Glomerular endothelial cell (primary cell): ENCODE data around the gene IGSF11. TPM values are rescaled to one million over a fixed set of nuclear protein-coding genes. Genes with fewer than 3 reads are reported as not detected.
"Not testable (repeated sequence)": the region's sequence is repeated elsewhere in the genome, so short reads cannot be mapped to it uniquely, and the experiment has no call there.

Experiments
- DNase-seq: peaks from one replicate; pipeline ENCODE4 v3.0.0-alpha.2; 2011; ENCODE audit warnings: low read depth, low spot score; ENCODE audit errors: extremely low read depth
- total RNA-seq: library from RNA; depleted of rRNA; stranded (reverse); fragments of >200 nt; gene quantifications from 2 replicates; pipeline ENCODE4 v1.2.3, GENCODE V29; 2015

IGSF11 gene
- total RNA-seq, 1 donor from 2014 or later: not detected

DNA sequence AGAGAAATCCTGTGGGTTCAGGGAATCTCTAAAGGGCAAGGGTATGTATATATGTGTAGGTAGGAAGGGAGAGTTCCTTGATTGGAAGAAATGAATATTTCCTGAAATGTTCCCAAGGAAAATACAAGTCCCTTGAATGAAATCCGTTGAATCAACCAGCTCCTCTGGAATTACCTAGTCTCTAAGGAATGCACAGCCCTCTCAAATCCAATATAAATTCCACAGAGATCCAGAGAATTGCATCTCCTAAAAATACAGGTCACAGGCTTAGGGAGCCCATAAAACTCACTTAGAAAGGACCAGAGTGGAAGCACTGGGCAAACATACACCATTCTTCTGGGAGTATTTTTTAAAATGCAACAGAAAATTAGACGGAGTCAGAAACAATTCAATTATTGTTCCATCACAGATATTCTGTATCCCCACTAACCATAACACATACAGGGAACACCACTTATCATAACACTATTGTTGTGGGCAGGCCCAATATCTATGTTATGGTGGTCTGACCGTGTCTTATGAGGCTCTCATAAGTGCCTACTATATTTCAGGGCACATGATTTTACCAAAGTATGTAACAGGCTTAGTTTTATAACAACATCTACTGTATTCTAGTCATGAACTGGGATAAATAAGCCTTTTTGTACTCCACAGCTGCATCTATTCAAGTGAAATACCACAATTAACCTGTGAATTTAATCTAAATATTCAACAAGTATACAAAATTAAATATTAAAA is 43.7 kb downstream of the IGSF11 start:
- no peak for DNase-seq

DNA sequence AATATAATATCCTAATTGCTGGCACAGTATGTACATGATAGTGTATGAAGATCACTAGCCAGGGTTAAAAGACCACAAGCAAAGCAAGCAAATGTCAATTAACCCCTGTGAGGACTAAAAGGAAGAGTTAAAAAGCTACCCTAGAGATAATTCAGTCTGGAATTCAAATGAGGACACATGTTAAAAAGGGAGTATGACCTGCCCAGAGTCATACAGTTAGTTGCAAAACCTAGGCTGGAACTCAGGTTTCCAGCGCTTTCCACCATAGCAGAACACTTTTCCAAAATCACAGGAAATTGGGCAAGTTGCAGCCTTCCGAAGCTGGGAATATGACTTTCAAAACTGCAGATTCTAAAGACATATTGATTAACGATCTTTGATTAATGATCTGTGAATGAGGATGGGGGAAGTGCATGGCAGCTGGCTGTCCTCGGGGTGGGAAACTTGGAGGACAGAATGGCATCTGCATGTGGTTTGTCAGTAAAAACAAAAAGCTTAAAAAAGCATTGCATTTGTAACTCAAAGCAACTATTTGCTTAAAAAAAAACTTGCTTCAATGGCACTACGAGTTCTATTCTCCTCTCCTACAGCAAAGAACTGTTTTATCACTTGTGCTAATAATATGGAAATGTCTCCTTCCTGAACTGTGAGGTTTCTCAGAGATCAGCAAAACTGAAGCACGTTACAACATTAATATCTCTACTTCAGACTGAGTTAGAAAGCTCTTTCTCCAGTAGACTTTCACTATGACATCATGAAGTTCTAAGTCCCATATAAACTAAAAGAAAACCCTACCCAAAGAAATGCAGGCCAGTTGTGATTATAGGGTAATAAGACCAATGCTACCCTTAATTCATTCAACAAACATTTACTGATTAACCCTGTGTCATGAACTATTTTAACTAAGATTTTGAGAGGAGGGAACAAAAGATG is 46.2 kb downstream of the IGSF11 start:
- DNase-seq: no peak

DNA sequence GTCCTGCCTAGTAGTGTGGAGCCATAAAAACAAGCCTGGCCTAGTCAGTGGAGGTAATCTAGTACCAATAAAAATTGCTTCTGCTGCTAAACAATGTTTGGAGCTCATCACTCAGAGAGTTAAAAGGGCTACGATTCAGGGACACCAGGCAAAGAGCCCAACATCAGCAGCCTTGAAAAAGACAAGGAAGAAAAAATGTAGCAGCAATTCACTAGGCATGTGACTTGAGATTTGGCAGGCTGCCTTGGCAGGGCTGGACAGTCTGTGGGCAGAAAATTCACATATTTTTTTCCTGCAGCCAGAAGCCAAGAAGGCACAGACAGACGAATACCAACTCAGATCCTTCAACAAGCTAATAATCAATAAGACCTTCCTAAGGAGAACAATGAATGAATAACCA is 47.2 kb downstream of the IGSF11 start:
- DNase-seq: no peak

DNA sequence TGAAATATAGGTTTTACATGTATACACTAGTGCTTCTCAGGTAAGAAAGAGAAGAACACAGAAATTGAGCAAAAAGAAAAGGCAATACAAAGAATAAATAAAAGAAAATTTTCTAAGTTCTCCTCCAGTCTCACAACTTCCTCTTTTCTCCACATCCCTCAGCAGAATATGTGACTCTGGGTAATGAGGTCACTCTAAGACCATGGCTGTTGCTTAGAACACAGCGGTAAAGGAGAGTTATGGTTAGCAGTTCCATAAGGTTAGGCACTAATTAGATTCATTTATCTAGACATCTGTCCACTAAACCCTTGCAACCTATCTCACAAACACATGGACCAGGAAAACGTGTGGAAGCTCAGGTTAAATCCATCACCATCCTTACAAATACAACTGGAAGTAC is 47.9 kb downstream of the IGSF11 start:
- DNase-seq: no peak

DNA sequence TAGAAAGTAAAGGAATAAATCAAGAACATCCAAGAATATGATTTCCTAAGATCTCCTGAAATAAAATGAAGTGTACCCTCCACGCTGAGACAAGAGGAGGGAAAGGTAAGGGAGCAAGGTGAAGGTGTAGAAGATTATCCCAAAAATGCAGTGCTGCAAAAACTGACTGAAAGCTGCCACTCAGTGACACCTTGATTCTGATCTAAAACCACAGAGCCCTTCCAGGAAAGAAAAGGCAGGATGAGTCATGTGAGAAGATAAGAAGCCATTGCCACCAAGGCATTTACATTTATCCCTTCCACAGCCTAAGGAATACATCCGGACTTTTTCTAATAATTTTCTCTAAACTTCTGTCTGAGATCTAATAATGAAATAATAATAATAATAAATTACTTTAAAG is 49.9 kb downstream of the IGSF11 start:
- DNase-seq: no peak

GRCh38 chr3:118981494-118982134 is 53.0 kb downstream of the IGSF11 start:
- no peak for DNase-seq

DNA sequence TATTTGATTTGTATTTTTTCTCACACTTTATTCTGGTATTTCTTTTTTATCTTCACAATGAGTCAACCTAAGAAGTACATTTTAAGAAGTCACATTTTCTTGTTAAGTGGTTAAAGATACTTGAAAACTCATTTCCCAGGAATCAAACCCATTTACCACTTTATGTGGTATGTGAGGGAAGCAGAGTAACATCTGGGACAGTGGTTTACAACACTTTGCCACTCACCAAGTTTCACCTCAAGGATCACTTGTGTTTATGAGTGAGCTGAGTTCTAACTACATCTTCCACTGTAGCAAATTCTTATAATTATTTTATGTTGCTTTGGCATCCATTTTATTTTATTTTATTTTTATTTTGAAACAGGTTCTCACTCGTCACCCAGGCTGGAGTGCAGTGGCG is 53.8 kb downstream of the IGSF11 start:
- no peak for DNase-seq

- DNase-seq: no peak
Observed at GRCh38 chr3:118978393-118978758, 56.3 kb downstream of the IGSF11 start.

GRCh38 chr3:118977671-118978392 is 56.8 kb downstream of the IGSF11 start:
- DNase-seq: no peak

- no peak for DNase-seq
Observed at GRCh38 chr3:118977118-118977517, 57.5 kb downstream of the IGSF11 start.

GRCh38 chr3:118975476-118975875 is 59.2 kb downstream of the IGSF11 start:
- DNase-seq: not testable (repeated sequence)

GRCh38 chr3:118974356-118975097 is 60.1 kb downstream of the IGSF11 start:
- no peak for DNase-seq

DNA sequence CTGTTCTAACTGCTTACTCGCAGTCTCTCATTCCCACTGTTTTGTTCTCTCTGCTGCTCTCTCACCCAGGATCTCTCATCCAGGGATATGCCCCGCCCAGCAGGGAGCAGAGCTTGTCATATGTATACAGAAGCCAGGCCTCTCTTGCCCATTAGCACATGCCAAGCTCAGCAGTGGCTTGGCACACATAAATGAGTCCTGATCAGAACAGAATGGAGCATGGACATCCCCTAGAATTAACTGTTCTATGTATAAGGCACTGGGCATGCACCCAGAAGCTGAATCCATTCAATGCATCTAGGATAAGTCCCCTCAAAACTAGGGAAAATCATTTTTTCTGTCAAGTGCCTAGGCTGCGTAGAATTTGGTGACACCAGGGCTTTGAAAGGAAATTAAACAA is 61.6 kb downstream of the IGSF11 start:
- DNase-seq: no peak

DNA sequence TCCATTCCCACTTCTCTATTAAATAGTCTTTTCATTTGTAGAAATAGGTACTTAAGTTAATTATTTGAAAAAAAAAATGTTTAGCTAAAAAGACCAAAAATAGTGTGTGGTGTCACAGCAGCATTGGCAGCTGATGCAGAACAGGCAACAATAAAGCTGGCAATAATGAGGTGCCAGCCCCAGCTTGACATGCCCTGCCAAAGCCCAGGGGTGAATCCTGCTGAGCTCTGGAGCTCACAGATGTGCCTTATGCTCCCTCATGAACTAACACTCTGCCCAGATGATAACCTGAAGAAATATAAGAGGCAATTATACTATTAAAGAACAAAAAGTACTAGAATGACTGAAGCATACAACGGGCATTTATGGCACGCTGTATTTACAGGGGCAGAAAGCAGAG is 63.8 kb downstream of the IGSF11 start:
- DNase-seq: no peak

DNA sequence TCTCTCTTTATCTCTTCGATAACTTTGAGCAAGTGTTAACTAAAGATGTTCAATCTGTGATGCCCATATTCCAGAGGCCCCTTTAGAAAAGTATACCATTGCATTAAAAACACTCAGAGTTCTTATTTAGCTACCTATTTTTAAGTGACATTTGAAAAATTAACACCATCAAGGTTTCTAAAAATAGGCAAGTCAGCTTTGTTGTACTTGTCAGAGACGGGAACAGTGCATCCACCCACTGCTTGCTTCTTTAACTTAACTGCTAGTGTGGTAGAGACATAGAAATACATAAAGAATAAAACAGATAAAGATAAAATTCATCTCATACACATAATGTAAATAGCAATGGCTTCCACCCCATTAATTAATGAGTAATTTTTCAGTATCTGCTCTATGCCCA is 66.0 kb downstream of the IGSF11 start:
- no peak for DNase-seq

DNA sequence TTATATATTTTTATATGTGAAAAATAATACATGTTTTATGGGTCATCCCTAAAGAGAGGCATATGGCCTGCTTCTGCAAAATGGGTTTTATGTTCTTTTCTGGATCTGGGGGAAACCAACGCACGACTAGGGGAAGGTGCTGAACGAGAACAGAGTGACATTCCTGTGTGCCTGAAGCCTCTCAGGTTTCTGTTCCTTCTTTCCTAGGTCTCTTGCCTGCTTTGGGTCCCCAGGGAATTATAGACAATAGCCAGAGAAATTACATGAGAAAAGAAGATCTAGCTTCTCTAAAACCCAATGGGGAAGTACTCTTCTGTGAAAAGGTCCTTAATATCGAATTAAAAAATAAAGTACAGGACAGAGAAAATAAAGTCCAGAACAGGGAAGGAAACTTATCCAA is 66.5 kb downstream of the IGSF11 start:
- no peak for DNase-seq

DNA sequence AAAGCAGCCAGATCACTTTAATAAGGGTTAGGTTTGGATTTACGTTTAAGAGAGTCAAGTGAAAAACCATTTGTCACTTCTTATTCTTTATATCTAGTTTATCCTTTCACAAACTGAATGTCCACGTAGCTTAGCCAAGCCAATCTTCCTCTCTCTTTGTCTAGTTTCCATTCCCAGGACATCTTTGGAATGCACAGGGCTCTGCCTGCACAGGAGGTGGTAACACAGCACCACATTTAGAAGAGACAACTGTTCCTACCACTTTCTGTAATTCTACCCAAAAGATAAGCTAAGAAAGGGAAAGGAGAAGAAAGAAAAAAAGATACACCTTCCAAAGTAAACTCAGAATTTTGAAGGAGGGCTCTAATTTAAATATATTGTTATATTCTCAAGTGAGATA is 67.9 kb downstream of the IGSF11 start:
- no peak for DNase-seq

DNA sequence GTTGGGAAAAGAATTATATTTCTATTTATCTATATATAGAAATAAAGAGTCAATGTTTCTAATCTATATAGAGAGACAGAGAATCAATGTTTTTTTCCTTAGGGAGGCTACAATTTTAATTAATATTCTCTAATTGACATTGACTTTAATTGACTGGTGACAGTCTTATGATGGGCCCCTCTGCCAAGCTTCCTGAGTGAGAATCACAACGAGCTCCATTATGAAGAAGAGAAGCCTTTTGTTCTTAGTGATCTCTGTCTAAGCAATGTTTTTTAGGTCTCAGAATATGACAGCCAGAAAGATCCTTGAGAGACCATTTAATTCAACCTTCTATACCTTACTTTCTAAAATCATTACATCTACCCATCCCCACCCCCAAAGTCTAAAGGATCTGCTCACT is 70.9 kb downstream of the IGSF11 start:
- no peak for DNase-seq

DNA sequence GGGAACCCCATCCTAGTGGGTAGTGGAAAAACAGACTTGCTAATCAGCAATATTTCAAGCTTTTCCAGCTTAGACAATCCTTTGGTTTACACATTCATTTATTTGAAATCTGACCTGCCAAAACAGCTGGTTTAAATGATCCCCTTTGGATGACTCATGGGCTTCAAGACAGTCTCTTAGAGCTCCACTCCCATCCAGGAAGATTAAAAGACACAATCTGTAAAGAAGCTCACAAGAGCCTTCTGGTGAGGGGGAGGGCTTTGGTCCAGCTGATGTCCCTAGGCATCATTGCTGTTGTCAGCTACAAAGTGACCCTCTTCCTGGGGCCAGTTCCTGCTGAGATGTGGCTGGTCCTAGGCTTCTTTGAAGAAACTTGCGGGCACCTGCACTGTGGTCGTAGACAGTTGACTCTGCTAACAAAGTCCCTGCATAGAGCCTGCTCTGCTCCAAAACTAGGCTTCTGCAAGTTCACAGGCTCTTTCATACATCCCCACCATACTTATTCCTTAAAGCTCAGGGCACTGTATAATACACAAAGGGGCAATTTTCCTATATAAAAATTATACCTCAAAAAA is 73.7 kb downstream of the IGSF11 start:
- DNase-seq: no peak
